ENCODE data around the gene KIRREL1.

The KIRREL1 gene

DNA sequence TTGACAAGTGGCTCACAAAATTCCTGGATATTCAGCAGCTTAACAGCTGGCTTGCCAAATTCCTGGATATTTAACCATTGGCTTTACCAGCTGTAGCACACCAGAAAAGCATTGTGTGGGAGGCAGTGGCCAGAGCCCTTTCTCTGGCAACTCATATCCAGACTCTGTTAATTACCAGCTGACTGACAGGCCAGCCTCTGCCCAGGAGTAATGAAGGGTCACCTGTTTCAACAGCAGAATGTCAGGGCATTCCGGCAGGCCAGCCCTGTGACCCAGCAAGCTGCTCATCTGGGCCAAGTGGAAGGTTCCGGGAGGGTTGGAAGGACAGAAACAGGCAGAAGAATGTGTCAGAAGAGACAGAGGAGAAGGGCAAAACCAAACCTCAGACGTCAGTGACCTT, 35.2 kb upstream of the KIRREL1 start:
- H3K4me1 ChIP-seq (ENCODE audit: insufficient read depth, poor library complexity, severe bottlenecking), result peaks cover 6% of the 10 kb centered on the region
- H3K36me3 ChIP-seq (ENCODE audit: low read depth), result no peaks in the 10 kb centered on the region
- no peak overlapping the region for H3K27ac ChIP-seq (ENCODE audit: poor library complexity, severe bottlenecking)
- H3K9me3 ChIP-seq (ENCODE audit: severe bottlenecking), result no peaks in the 10 kb centered on the region
- no peaks in the 10 kb centered on the region for H3K27me3 ChIP-seq (ENCODE audit: insufficient read depth, poor library complexity, severe bottlenecking)
- TF ChIP-seq, protein P1, sequence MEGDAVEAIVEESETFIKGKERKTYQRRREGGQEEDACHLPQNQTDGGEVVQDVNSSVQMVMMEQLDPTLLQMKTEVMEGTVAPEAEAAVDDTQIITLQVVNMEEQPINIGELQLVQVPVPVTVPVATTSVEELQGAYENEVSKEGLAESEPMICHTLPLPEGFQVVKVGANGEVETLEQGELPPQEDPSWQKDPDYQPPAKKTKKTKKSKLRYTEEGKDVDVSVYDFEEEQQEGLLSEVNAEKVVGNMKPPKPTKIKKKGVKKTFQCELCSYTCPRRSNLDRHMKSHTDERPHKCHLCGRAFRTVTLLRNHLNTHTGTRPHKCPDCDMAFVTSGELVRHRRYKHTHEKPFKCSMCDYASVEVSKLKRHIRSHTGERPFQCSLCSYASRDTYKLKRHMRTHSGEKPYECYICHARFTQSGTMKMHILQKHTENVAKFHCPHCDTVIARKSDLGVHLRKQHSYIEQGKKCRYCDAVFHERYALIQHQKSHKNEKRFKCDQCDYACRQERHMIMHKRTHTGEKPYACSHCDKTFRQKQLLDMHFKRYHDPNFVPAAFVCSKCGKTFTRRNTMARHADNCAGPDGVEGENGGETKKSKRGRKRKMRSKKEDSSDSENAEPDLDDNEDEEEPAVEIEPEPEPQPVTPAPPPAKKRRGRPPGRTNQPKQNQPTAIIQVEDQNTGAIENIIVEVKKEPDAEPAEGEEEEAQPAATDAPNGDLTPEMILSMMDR (IDR thresholded peaks at IDR 0.05; ENCODE audit: poor library complexity, severe bottlenecking), result no peak
- ATAC-seq (ENCODE audit: low read depth) (no peak), DNase-seq (ENCODE audit: low spot score) (no peak)
- H3K4me3 ChIP-seq (ENCODE audit: severe bottlenecking), result no peak overlapping the region

DNA sequence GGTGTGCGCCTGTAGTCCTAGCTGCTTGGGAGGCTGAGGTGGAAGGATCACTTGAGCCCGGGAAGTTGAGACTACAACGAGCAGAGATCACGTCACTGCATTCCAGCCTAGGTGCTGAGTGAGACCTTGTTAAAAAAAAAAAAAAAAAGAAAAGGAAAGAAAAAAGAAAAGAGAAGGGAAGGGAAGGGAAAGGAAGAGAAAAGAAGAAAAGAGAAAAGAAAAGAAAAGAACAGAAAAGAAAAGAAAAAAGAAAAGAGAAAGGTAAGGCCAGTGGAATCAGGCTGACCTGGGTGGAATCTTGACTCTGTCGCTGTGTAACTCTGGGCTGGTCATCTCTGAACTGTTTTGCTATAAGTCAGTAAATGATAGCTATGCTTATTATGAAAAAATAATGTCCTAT, 33.7 kb upstream of the KIRREL1 start:
- H3K27me3 ChIP-seq (ENCODE audit: insufficient read depth, poor library complexity, severe bottlenecking), result no peaks in the 10 kb centered on the region
- ATAC-seq (ENCODE audit: low read depth) (no peak), DNase-seq (ENCODE audit: low spot score) (no peak)
- H3K27ac ChIP-seq (ENCODE audit: poor library complexity, severe bottlenecking), result no peak overlapping the region
- H3K9me3 ChIP-seq (ENCODE audit: severe bottlenecking), result no peaks in the 10 kb centered on the region
- TF ChIP-seq, protein P1 (IDR thresholded peaks at IDR 0.05; ENCODE audit: poor library complexity, severe bottlenecking), result no peak
- H3K36me3 ChIP-seq (ENCODE audit: low read depth), result no peaks in the 10 kb centered on the region
- no peak overlapping the region for H3K4me3 ChIP-seq (ENCODE audit: severe bottlenecking)
- peaks cover 6% of the 10 kb centered on the region for H3K4me1 ChIP-seq (ENCODE audit: insufficient read depth, poor library complexity, severe bottlenecking)

DNA sequence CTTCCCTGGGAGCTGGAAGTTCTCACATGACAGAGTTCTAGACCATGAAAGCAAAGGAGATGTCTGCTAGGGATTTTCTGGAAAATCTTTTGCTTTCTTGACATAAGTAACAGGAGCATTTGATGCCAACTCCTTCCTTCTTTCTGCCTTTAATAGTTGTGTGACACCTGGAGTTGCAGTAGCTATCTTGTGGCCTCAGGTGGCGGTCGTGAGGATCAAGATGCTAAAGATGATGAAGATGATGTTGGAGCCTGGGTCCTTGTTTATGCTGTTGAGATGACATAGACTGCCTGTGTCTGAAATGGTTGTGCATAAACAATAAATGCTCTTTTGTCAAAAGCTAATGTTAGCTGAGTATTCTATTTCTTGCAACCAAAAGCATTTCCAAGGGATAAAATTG, 32.7 kb upstream of the KIRREL1 start:
- Histone ChIP-seq H3K4me3 (ENCODE audit: severe bottlenecking) (no peak overlapping the region), H3K4me1 (ENCODE audit: insufficient read depth, poor library complexity, severe bottlenecking) (peaks cover 6% of the 10 kb centered on the region), H3K27me3 (ENCODE audit: insufficient read depth, poor library complexity, severe bottlenecking) (no peaks in the 10 kb centered on the region), H3K36me3 (ENCODE audit: low read depth) (no peaks in the 10 kb centered on the region), H3K27ac (ENCODE audit: poor library complexity, severe bottlenecking) (no peak overlapping the region), H3K9me3 (ENCODE audit: severe bottlenecking) (no peaks in the 10 kb centered on the region)
- TF ChIP-seq, protein P1 (IDR thresholded peaks at IDR 0.05; ENCODE audit: poor library complexity, severe bottlenecking), result no peak
- ATAC-seq (ENCODE audit: low read depth) (no peak), DNase-seq (ENCODE audit: low spot score) (no peak)

DNA sequence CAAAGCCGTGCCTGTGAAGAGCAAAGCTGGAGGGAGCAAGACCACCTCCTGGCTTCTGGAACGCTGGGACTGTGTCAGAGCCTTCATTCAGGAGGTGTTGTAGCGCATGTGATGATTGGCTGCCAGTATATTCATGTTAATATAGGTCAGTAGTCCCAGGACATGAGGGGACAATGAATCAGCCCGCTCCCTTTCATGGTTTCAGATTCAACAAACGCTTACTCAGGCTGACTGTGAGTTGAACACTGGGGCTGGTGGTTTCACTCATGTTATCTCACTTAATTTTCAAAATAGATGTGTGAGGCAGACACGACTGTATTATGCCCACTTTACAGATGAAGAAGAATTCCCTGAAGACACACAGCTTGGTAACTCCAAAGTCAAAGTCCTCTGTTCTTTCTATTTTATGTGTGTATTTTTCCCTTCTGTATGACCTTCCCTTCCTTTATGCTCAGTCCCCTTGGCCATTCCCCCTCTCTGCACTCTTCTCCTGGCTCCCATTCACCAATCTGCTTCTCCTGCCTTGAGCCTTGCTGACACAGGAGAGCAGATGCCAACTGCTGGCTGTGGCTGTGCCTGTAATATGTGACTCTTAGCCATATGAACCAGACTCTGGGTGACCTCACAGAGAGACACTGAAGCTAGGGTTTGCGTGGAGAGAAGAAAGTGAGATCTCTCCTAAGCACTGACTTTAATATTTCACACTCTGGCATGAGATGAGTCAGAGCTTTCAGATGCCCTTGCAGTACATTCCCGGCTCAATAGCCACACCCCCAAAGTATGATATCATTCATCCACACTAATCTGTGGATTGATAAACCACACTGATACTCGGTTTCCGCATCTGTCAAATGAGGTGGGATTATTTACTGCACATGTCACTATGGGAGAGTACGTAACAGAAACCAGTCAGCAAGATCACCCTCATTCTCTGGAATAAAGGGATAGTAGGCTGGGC, 31.4 kb upstream of the KIRREL1 start:
- TF ChIP-seq, protein P1 (IDR thresholded peaks at IDR 0.05; ENCODE audit: poor library complexity, severe bottlenecking), result no peak
- Histone ChIP-seq H3K36me3 (ENCODE audit: low read depth) (no peaks in the 10 kb centered on the region), H3K27ac (ENCODE audit: poor library complexity, severe bottlenecking) (no peak overlapping the region), H3K4me3 (ENCODE audit: severe bottlenecking) (no peak overlapping the region), H3K9me3 (ENCODE audit: severe bottlenecking) (no peaks in the 10 kb centered on the region), H3K4me1 (ENCODE audit: insufficient read depth, poor library complexity, severe bottlenecking) (peaks cover 6% of the 10 kb centered on the region), H3K27me3 (ENCODE audit: insufficient read depth, poor library complexity, severe bottlenecking) (no peaks in the 10 kb centered on the region)
- ATAC-seq (ENCODE audit: low read depth), result peak; percentile 91
- DNase-seq (ENCODE audit: low spot score), result no peak

DNA sequence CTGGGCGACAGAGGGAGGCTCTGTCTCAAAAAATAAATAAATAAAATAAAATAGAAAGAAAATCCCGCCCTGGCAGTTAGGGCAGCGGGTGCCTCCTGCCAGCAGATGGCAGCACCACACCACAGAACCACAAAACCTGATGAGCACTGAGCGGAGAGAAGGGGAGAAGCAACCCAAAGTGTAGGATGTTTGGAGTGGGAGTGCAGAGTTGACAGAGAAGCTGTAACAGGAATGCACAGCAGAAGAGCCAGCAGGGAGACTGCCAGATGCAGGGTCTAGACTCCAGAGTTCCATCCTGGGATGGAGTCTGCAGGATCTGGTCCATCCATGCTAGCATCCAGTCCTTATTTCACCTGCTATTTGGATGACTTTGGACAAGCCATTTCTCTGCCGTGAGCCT, 29.7 kb upstream of the KIRREL1 start:
- DNase-seq (ENCODE audit: low spot score), result no peak
- no peak overlapping the region for H3K27ac ChIP-seq (ENCODE audit: poor library complexity, severe bottlenecking)
- TF ChIP-seq, protein P1 (IDR thresholded peaks at IDR 0.05; ENCODE audit: poor library complexity, severe bottlenecking), result peak; percentile 93
- no peaks in the 10 kb centered on the region for H3K9me3 ChIP-seq (ENCODE audit: severe bottlenecking)
- no peaks in the 10 kb centered on the region for H3K27me3 ChIP-seq (ENCODE audit: insufficient read depth, poor library complexity, severe bottlenecking)
- H3K4me3 ChIP-seq (ENCODE audit: severe bottlenecking), result no peak overlapping the region
- no peaks in the 10 kb centered on the region for H3K36me3 ChIP-seq (ENCODE audit: low read depth)
- peaks cover 15% of the 10 kb centered on the region for H3K4me1 ChIP-seq (ENCODE audit: insufficient read depth, poor library complexity, severe bottlenecking)
- ATAC-seq (ENCODE audit: low read depth), result peak; percentile 56

Measured in RWPE2 (cell line).